ENCODE measurements around the gene FAM120AOS.

DNA sequence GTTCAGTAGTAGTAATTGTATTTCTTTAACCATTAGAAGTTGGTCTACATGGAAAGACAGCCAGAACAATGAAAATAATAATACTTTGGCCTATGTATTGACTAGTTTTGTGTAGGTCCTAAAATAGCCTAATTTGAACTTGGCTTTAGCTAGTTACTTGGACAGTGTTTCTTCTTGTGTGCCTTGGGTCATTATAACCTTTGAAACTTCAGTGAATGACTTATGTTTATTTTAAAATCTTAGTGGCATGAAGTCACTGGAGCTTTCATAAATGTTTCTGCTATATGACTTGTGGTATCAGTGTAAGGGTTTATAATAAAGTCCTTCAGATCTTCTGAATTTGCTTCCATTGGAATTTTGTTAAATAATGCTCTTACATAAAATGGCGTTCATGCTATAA lies 2.6 kb upstream of the FAM120AOS start:
- no peak for TF ChIP-seq ZNF404 (tag by site-specific recombination; IDR thresholded peaks at IDR 0.05)
- TF ChIP-seq ZNF768 (tag by site-specific recombination; IDR thresholded peaks at IDR 0.05): no peak
- TF ChIP-seq, protein P1, sequence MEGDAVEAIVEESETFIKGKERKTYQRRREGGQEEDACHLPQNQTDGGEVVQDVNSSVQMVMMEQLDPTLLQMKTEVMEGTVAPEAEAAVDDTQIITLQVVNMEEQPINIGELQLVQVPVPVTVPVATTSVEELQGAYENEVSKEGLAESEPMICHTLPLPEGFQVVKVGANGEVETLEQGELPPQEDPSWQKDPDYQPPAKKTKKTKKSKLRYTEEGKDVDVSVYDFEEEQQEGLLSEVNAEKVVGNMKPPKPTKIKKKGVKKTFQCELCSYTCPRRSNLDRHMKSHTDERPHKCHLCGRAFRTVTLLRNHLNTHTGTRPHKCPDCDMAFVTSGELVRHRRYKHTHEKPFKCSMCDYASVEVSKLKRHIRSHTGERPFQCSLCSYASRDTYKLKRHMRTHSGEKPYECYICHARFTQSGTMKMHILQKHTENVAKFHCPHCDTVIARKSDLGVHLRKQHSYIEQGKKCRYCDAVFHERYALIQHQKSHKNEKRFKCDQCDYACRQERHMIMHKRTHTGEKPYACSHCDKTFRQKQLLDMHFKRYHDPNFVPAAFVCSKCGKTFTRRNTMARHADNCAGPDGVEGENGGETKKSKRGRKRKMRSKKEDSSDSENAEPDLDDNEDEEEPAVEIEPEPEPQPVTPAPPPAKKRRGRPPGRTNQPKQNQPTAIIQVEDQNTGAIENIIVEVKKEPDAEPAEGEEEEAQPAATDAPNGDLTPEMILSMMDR (tag by site-specific recombination; IDR thresholded peaks at IDR 0.05): no peak
- TF ChIP-seq REST (tag by site-specific recombination; IDR thresholded peaks at IDR 0.05): no peak
- no peak for TF ChIP-seq KLF8 (tag by site-specific recombination; IDR thresholded peaks at IDR 0.05)
- no peak for TF ChIP-seq ZNF341 (tag by site-specific recombination; IDR thresholded peaks at IDR 0.05; ENCODE audit: low read depth)
- TF ChIP-seq PRDM2 (tag by site-specific recombination; IDR thresholded peaks at IDR 0.05; ENCODE audit: borderline replicate concordance): no peak
- no peak for TF ChIP-seq ZNF148 (tag by site-specific recombination; IDR thresholded peaks at IDR 0.05; ENCODE audit: borderline replicate concordance)
- TF ChIP-seq, protein P2, sequence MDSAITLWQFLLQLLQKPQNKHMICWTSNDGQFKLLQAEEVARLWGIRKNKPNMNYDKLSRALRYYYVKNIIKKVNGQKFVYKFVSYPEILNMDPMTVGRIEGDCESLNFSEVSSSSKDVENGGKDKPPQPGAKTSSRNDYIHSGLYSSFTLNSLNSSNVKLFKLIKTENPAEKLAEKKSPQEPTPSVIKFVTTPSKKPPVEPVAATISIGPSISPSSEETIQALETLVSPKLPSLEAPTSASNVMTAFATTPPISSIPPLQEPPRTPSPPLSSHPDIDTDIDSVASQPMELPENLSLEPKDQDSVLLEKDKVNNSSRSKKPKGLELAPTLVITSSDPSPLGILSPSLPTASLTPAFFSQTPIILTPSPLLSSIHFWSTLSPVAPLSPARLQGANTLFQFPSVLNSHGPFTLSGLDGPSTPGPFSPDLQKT (IDR thresholded peaks at IDR 0.05; ENCODE audit: borderline replicate concordance, low read depth, low read length): no peak
- no peak for TF ChIP-seq ZNF280D (tag by site-specific recombination; IDR thresholded peaks at IDR 0.05)

All from HEK293 (cell line).